MV-4-11 (cell line): Measurements from ENCODE around the gene GLRX5.

Experiments used
- DNase-seq: peaks from one replicate; lab custom pipeline; 2025; lab: John Stamatoyannopoulos, UW

Gene GLRX5

DNA sequence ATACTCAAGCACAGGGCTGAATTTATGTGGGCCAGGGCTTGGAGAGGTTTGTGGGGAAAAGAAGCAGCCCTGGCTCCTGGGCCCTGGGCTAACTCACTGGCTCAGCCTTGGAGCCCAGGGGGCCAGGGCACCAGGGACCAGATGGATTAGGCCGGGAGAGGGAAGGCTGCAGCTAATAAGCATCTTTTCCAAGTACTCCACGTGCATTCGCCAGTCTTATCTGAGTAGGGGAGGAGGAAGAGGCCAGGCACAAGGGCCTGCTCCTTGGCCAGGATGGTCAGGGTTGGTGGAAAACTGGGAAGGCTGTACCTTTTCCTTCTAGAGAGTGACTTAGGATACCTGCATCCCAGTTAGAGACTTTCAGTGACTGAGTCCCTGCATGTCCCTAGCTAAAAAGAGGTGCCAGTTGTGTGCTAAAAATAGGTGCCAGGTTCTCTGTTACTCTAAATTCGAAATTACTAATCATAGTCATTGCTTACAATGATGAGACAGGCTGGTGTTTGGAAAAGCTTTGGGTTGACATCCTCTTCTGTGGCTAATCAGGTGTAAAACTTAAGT, 1.3 kb downstream of the GLRX5 start:
- DNase-seq, result no peak

DNA sequence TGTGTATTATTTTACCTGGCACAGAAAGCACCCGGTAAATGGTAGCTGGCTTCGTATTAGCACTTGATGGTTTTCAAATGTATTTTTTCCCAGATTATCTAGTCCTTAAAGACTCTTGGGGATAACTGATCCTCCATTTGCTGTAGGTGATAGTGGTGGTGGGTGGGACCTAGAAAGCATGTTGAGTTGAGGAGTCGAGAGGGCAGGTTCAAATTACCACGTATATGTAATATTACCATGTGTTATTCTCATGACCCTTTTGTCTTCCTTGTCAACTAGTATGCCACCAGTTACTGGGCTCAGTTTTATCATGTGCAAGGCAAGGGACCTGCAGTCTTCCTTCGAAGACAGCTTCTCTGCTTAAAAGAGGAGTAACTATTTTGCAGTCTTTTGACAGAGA, 1.8 kb downstream of the GLRX5 start:
- peak; percentile 7 for DNase-seq

DNA sequence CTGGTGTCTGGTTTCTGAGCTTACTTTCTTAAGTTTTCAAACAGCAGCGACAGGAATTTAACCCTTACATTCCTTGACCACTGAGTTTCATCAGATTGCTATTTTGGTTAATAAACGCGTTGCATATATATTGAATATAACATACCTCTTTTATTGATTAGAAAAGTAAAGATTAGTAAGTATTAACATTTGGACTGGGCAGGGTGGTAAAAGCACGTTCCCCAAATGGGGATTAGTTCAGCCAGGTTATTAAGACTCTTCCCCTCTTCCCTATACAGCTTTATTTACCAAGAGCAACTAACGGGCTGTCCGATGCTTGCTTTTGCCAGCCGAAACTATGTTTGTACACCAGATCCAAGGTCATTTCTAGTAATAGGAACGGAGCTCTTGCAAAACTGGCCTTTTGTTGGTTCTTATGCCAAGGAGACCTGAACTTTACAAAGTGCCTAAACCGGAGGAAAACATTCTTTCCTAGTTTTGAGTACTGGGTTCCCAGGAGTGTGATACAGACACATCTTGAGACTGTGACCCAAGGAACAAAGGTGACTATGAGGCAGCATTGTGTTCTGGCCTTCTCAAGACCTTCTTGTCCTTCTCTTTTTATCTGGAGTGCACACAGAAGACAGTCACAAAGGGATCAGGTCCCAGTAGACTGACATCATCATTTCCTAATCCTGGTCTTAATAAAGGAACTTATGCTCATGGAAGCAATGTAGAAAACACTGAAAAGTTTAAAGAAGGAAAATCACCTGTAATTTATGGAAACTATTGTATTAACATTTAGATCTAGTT, 2.6 kb downstream of the GLRX5 start:
- DNase-seq, result no peak

DNA sequence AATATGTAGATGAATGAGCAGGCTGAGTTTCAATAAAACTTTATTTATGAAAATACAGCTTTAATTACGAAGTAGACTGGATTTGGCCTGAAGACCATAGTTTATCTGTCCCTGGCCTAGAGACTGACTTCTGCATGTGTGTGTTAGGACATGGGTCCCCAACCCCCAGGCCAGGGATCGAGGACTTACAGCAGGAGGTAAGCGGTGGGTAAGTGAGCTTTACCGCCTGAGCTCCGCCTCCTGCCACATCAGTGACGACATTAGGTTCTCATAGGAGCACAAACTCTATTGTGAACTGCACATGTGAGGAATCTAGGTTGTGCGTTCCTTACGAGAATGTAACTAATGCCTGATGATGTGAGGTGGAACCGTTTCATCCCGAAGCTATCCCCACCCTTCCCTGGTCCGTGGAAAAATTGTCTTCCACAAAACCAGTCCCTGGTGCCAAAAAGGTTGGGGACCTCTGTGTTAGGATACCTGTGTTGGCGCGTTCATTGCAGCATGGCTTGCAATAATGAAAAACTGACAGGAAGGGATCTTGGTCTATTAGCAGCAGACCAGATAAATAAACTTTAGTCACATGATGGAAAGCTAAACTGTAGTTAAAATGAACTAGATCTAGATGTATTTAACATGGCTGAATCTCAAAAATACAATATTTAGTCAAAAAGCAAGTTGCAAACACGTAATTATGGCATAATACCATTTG, 4.1 kb downstream of the GLRX5 start:
- no peak for DNase-seq

DNA sequence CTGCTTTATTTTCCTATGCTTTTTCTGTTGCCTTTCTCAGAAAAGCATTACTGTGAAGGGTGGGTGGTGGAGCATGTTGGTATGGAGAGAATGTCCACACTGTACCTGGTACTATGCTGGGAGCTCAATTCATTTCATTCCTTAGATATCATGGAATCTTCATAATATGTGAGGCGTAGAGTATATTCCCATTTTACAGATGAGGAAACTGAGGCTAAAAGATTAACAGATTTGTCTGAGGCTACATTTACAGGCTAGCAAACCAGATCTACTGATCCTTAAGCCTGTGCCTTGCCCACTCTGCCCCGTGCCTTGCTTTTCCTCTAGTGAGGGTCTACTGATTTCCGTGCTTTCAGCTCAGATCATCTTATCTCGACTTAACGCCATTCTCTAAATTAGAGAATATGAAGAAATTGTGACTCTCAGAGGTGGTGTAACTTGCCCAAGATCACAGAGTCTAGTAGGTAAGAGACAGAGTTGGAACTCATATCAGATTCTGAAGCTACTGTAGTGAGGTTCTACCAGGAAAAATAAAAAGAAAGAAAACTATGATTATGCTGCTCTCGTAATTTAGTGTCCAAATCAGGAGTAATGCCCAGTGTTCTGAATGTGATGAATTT, 5.5 kb downstream of the GLRX5 start:
- no peak for DNase-seq

DNA sequence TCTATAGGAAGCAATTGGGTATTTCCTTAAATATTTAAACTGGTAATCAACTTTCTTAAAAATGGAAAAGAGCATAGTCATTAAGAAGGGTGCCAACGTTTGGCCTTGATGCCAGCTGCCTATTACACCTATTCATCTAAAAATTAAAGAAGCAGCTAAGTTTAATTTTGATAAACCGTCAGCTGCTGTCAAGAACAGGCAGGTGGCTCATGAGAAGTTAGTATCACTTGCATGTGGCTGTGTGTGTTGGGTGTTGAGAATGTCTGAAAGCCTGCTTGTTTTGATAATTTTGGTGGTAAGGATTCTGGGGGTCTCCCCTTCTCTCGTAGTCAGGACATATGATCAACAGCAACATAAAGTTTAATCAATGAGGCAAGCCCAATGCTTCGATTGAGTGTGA, 6.5 kb downstream of the GLRX5 start:
- no peak for DNase-seq

DNA sequence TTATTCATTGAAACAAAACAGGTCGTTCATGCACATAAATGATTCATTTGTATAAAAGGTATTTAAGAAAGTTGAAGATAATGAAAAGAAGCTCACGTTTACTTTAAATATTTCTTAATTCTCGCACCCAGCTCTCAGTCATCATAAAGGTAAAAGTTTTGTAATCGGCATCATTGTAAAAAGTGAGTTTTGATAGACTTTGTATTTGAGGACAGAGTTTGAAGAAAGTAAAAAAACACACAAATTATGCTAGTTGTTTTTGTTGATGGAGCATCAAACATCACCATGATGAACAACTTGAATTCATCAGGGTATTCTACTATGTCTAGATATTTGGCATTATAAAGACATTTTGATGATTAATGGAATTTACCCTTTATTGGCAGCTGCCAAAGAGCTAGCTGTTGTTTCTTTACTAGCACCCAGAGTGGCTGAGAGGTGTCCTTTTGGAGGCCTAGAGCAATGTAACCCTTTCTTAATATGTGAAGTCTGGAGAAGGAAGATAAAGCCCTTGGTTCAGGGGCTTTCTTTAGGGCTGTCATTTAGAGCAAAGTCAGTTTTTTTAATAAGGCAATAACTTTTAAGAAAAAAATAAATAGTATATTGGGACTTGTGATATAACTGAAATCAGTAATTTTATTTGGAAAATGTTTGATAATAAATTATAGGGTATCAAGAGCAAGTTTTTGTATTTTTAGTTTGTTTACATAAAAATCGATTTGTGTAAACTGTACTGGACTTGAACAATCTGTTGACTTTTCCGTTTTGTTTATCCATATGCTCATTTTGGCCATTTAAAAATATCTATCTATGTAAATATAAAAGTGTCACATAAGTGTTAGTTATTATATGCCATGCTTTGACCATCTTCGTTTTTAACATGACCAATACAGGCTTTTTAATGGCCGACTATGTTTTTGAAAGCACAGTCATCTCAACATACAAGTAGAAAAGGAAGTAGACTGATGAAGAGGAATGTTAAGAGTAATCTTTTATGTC, 7.4 kb downstream of the GLRX5 start:
- no peak for DNase-seq

DNA sequence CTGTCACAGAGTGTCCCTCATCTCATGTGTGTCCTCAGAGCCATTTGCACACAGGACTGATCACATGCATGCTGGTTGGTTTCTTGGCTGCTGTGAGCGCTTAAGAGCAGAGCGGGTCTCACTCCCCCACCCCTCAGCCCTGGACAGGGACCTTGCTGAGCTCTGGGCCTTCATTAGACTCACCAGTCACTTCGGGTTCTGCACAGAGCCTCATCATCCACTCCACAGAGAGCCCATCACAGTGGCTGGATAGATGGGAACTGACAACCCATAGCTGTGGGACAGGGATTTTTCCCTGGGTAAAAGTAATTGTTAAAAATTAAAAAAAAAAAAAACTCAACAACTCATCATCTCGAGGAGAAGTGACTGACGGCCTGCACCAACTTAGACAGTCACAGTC, 8.2 kb downstream of the GLRX5 start:
- no peak for DNase-seq

DNA sequence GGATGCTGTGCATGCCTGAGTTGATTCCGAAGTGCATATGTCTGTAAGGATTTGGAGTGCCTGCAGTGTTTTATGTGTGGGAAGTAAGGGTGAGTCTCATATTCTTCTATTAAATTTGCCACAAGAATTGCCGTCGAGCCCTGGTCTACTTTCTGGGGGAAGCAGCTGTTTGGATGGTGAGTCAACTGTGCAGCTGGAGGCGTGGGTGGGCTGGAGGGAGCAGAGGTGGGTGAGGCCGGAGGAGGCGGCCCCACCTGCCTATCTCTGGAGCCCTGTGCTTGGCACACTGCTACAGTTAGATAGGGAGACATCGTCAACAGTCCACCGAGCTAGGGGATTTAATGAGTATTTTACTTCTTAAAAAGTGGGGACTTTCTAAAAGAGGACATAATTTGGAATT, 9.7 kb downstream of the GLRX5 start:
- no peak for DNase-seq

DNA sequence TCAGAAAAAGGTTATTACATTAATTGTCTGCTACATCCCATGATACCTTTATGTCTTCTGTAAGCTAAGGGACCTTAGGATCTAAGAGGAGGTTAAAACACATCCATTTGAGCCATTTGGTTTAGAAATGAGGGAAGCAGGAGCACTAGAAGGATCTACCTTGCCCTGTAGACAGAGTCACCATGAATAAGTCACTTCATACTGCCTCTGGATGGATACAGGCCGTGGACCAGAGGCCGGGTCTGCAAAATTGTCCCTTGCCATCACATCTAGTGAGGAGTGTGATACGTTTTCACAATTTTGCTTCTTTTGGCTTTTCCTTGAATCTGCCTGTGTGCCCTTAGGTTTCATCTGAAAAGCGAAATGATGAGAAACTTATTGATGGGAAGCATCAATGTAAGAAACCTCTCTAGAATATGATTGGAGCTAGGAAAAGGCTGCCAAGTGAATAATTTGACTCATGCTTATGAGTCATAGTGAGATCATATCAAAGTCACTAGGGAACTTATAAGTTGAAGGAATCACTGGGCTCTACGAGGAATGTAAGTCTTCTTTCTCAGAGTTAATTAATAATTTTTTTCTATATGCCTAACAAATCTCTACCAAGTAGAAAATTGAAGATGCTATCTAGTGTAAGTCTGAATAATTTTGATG, 10.8 kb downstream of the GLRX5 start:
- DNase-seq, result no peak

DNA sequence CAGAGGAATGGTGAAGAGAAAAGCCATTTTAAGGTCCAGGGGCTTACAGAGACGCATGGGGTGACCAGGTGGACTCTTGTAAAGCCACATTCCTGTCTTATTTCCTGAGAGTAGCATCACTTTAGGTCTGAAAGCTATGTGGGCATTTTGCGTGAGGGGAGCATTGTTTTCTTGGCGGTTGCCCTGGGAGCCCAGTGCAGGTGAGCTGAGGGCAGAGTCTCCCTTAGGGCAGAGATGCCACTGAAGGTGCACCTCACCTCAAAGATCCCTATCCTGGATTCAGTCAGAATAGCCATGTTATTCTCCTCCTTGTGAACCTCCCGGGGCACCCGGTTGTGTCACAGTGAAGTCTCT, 12.4 kb downstream of the GLRX5 start:
- no peak for DNase-seq

DNA sequence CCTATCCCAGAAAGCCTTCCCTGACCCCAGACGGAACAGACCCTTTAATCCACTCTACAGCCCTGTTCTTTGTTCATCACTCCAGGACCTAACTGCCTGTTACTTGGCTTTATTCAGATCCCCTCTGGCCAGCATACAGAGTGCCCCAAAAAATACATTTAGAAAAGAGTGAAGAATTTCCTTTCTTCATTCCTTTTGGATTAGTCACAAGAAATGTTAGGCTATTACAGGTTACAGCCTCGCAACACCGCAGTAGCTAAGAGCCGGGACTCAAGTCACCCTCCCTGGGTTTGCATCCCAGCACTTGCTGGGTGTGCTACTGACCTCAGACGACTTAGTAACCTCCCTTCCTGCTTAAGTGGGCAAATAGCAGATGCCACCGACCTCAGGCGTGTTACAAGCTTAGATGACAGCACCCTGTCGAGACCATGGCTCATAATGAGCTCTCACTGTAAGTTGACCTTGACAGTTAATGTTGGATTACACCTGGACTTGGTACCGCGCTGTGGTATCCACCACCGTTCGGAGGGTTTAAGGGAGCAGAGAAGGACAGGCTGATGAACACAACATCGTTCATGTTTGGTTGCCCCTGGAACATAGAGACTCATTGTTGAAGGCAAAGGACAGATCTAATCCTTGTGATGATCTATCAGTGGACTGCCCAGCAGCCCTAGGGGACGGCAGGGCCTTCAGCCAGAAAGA, 12.9 kb downstream of the GLRX5 start:
- no peak for DNase-seq

DNA sequence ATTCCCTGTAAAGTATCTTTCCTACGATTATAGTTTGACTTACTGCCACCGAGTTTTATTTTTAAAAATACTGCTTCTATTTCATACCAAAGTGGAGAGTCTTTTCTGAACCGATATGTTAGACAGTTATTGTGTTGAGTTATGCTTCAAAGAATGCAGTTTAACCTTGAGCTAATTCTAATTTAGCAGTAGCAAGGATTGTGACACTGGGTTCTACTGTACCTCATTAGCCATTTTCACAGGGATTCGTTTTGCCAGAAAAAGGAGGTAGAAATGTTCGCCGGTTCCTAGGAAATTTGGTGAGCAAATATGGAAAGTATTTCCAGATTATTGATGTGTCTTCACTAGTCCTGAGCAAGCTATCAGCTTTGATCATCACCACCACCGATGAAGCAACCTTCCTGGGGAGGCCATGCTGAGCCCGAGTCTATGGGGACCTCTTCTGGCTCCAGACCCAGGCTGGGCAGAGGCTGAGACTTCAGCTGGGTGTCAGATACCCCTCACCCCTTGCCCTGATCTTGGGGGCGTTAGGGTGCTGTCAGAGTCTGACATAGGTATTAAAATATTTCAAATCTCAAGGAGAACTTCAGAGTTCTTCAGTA, 13.6 kb downstream of the GLRX5 start:
- DNase-seq, result no peak

DNA sequence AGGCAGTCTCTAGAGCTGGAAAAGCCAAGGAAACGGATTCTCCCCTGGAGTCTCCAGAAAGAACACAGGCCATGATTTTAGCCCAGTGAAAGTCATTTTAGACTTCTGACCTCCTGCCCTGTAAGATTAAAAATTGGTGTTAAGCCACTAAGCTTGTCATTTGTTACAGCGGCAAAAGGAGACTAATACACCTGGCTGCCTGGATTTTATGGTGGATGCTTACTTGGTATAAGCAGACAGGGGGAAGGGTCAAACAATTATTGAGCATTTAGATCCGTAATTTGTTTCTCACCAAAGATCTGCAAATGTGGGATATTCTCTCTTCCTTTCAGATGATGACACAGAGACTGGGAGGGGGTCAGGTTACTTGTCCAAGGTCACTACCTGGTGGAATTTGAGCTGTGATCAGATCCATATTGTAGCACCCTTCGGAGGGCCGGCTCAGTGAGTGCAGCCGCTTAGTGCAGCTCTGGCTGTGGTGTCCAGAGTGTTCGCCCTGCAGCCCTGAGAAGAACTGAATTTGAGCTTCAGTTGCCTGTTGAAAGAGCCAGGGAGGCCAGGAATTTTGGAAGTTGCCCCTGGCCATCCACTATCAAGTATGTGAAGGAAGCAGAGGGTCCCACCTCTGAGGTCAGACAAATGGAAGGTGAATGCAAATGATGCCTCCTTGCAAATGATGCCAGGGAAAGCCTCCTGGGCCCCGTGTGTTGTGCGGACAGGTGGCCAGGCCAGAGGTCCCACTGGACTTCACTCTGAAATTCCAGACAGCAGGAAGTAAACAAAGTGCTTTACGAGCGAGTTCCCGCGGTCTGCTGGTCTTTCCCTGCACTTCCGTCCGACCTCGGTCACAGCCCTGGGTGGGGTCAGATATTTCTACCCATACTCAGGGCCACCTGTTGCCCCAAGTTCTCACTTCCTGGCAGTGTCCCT, 15.1 kb downstream of the GLRX5 start:
- DNase-seq, result no peak

DNA sequence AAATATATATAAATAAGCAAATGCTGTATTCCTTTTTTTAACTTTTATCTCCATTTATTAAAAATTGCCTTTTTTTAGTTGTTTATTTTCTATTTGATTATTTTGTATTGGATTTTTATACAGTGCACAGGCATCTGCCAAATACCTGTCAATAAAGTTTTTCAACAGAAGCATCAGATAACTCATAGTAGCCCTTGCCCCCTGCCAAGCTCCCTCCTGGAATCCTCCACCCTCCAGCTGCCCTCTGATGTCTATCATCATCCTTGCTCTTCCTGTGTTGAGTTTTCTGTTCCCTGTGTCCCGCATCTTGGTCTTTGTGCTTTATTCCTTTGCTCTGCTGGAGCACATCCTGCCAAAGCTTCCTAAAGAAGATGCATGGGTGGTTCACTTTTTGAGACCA, 16.6 kb downstream of the GLRX5 start:
- DNase-seq, result no peak

DNA sequence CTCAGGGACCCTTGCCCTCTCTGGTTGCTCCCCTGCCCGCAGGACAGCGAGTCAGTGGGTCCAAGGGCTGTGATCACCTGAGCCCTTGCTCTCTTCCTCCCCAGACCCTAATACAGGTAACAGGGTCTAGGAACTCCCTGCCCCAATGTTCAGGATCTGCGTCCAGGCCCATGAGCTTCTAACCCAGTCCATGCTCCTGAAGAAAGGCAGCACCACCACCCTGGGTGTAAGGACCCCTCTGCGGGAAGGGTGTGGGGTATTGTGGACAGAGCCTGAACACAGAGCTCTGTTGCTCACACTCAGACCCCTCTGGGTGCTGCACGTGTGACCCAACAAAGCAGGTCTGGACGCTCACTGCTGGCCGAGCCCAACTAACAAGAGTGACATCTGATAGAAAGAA, 18.3 kb downstream of the GLRX5 start:
- no peak for DNase-seq

DNA sequence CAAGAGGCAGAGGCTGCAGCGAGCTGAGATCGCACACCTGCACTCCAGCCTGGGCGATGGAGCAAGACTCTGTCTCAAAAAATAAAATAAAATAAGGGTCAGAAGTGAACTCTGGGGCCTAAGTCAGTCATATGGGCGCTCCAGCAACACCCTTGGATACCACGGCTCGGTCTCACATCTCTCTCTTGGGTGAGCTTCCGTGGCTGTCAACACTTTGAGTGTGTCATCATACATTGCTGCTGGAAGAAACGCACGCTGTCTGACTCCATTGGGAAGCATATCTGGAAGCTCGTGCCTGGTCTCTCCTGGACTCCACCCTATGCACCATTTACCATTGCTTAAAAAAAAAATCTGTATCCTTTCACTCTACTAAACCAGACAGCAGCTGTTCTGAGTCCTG, 20.2 kb downstream of the GLRX5 start:
- DNase-seq, result no peak

DNA sequence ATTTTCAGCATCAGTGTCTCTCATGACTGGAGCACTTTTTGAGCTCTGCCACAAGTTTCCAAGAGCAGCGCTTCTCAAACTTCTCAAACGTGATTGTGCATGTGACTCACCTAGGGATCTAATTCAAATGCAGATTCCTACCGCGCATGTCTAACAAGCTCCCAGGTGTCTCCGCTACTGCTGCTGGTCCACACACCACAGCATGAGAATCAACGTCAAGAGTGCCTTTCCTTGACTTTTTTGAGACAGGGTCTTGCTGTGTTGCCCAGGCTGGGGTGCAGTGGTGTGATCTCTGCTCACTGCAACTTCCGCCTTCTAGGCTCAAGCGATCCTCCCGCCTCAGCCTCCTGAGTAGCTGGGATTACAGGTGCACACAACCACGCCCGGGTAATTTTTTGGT, 22.4 kb downstream of the GLRX5 start:
- DNase-seq, result no peak

DNA sequence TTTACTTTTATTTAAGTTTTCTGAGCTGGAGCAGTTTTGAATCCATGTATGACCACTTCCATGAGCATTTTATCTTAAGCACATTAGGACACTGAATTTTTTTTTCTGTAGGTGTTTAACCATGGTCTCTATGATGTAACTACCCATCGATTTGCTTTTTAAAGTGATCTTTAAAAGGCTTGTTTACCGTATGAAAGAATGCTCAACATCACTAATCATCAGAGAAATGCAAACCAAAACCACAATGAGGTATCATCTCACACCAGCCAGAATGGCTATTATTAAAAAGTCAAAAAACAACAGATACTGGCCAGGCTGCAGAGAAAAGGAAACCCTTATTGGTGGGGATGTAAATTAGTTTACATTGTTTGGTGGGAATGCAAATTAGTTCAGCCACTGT, 23.0 kb downstream of the GLRX5 start:
- no peak for DNase-seq
